Tibial nerve (tissue), 4 donors: ENCODE data around the gene PHF20.

Experiments used
- CTCF ChIP-seq, 5 experiments: fragments of 200-600 bp in 3 of 5; fragments of 450-650 bp in 2 of 5; sonication (generic) in 3 of 5; IDR thresholded peaks; one replicate each; pipeline ENCODE4 v1.5.1; 2016 to 2019; ENCODE audit warnings: antibody characterized with exemption in 5 of 5, mild to moderate bottlenecking in 3 of 5, moderate library complexity in 2 of 5
- EP300 ChIP-seq, 2 donors: sonication (generic); formaldehyde crosslinking; IDR thresholded peaks; one replicate each; pipeline ENCODE4 v1.6.1; 2017; ENCODE audit warnings: antibody characterized with exemption in 2 of 2, mild to moderate bottlenecking in 1 of 2
- POLR2A ChIP-seq, 2 donors: fragments of 450-650 bp; IDR thresholded peaks; one replicate each; pipeline ENCODE4 v1.6.1; 2017; ENCODE audit warnings: antibody characterized with exemption in 2 of 2, mild to moderate bottlenecking in 2 of 2, moderate library complexity in 2 of 2

- TF ChIP-seq POLR2A (IDR thresholded peaks at IDR 0.05) (no peak), EP300 (IDR thresholded peaks at IDR 0.05) (no peak), CTCF (IDR thresholded peaks at IDR 0.05) (no peak)
These were observed 42.5 kb upstream of the PHF20 start for GRCh38 chr20:35729283-35729807.
